Inferior parietal cortex (tissue), 1 donor: Measurements from ENCODE around the gene COIL.
"Not testable (repeated sequence)": the region's sequence is repeated elsewhere in the genome, so short reads cannot be mapped to it uniquely, and the experiment has no call there.

Experiments
- DNase-seq: peaks from one replicate; pipeline ENCODE4 v3.0.0-alpha.2; 2016; ENCODE audit errors: extremely low spot score

Gene COIL, protein sequence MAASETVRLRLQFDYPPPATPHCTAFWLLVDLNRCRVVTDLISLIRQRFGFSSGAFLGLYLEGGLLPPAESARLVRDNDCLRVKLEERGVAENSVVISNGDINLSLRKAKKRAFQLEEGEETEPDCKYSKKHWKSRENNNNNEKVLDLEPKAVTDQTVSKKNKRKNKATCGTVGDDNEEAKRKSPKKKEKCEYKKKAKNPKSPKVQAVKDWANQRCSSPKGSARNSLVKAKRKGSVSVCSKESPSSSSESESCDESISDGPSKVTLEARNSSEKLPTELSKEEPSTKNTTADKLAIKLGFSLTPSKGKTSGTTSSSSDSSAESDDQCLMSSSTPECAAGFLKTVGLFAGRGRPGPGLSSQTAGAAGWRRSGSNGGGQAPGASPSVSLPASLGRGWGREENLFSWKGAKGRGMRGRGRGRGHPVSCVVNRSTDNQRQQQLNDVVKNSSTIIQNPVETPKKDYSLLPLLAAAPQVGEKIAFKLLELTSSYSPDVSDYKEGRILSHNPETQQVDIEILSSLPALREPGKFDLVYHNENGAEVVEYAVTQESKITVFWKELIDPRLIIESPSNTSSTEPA

GRCh38 chr17:56960596-56961538 lies at the start of gene COIL:
COIL (minus strand) TSS chr17:56961050; CDS start chr17:56961019, 31 bp downstream.
- peak; percentile 96 for DNase-seq

DNA sequence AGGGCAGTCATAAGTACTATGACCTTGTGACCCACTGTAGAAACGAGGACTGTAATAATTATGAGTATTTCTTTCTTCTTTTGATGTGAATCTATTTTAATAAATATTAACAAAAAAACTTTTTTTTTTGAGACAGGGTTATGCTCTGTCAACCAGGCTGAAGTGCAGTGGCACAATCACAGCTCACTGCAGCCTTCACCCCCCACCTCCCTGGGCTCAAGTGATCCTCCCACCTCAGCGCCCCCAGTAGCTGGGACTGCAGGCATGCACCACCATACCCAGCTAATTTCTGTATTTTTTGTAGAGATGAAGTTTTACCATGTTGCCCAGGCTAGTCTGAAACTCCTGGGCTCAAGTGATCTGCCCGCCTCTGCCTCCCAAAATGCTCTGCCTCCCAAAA lies 49.6 kb upstream of the COIL start:
- no peak for DNase-seq

DNA sequence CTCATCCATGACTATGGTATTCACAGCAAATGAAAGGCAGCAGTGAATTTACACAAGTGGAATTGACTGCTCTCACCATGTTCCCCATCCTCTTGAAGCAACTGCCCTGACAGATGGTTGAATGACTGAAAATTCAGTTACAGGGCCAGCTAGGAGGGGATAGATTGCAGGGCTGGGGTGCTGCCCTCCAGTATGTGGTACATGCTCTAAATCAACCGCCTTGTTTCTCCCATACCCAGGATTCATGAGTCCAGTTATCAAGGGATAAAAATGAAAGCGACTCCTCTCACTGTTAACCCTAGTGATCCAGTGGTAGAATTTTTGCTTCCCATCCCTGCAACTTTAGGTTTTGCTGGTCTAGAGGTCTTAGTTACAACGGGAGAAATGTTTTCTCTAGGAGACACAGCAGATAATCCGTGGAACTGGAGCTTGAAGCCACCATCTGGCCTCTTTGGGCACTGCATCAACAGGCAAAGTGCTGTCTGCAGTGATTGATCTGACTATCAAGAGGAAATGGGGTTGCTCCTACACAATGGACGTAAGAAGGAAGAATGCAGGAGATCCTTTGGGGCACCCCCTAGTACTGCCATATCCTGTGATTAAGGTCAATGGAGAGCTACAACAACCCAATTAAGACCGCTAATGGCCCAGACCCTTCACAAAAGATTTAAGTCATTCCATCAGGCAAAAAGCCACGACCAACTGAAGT lies 49.0 kb upstream of the COIL start:
- DNase-seq, result peak; percentile 58

DNA sequence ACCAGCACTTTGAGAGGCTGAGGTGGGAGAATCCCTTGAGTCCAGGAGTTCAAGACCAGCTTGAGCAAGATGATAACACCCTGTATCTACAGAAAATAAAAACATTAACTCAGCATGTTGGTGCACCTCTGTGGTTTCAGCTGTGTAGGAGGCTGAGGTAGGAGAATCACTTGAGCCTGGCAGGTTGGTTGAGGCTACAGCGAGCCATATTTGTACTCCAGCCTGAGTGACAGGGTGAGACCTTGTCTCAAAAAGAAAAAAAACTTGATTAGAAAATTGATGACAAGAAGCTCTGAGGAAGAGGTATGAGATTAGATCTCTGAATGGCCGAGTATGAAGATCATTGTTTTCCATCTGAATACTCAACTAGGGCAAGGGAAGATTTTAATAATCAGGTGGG lies 48.1 kb upstream of the COIL start:
- DNase-seq, result no peak

GRCh38 chr17:57006040-57006439 lies 45.2 kb upstream of the COIL start:
- DNase-seq, result no peak

- no peak for DNase-seq
Measured at GRCh38 chr17:57004944-57005579, 44.2 kb upstream of the COIL start.

DNA sequence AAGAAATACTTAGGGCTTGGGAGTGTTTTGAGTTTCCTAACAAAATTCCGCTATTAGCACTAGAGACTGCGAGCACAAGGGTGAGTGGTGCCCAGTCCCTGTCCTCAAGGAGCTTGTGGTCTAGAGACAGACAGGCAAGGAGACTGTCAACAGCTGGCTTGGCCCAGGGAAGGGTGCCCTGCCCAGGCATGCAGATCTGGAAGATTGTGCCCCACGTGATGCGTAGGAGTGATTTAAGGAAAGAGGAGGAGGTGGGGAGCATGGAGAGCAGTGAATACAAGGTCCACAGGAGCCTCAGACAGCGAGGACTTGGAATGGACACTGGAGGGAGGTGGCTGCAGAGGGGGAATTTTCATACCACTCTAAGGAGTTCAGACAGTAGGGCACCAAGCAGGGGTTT lies 42.1 kb upstream of the COIL start:
- DNase-seq, result no peak

- DNase-seq, result no peak
Measured at GRCh38 chr17:57001541-57001940, 40.7 kb upstream of the COIL start.

- DNase-seq, result no peak
Measured at GRCh38 chr17:56997313-56997712, 36.5 kb upstream of the COIL start.

DNA sequence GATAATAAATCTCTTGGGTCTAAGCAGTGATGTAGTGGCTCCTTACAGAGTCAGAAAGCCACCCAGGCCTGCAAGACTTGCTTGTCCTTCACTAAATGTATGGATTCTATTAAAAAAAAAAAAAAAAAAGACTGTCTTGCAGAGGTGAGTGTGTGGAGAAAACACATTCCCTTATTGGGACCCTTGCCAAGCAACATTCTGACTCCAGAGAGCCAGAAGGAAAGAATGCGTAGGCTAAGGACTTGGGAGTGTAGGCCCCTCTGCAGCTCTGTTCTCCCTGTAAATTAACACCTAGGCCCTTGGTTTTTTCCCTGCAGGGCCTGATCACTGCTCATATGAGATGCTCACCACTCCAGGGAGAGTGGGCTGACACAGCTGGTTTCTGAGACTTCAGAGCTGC lies 34.9 kb upstream of the COIL start:
- DNase-seq, result no peak

DNA sequence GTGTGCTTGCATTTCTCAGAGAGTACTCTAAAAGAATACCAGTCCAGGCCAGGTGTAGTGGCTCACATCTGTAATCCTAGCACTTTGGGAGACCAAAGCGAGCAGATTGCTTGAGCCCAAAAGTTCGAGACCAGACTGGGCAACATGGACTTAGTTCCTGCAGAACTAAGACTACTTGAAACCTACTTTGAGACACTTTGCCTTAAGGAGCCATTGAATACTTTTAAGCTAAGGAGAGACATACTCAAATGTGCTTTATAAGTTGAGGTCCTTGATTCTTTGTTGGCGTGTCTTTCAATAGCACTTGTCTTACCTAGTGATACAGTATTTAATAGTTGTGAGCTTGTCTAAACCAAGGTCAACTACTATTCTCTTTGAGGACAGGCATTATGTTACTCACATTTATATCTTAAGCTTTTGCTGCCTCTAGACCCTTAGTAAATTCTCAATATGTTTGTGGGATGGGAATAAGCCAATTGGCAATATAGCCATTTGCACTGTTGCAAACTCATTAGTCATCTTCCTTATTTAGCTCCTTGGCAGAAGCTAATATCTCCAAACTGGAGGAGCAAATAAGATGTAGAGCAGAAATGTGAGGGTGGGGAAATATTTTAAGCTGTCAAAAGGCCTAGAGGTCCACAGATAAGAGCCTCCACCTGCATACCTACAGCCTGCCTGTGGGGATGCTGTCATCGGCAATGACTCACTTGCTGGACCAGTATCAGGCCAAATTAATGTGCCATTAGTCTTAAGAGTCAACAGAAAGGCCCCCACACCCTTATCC lies 33.4 kb upstream of the COIL start:
- no peak for DNase-seq

DNA sequence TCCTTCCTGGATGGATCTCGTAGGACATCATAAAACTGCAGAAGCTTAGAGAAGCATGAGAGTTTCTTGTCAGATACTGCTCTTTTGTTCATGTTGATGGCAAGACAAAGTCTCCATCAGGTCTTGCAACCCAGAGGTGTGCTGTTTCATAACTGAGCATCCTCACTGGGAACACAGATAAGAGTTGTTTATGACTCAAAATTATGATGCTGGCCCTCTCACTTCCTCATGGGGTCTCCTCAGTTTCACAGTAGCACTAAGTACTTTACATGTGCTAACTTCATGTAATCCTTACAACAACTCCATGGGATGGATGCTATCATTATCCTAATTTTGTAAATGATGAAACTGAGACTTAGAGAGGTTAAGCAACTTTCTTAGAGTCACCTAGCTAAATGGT lies 31.5 kb upstream of the COIL start:
- no peak for DNase-seq

DNA sequence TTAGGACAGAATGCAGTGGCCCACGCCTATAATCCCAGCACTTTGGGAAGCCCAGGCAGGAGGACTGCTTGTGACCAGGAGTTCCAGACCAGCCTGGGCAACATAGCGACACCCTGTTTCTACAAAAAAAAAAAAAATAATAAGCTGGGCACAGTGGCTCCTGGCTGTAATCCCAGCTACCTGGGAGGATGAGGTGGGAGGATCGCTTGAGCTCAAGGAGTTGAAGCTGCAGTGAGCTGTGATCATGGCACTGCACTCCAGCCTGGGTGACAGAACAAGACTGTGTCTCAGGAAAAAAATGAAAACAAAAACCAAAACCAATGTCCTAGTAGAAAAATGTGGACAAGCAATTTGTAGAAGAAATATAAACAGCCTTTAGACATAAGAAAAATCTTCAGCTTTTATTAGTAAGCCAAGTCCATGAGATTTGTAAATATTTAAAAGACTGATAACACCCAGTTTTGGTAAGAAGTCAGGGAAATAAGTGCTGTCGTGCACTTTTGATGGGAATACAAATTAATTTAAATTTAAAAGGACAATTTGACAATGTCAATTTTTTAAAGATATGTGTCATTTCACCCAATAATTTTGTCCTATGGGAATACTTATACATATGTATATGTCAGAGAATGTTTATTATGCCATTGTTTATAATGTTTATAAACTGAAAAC lies 28.2 kb upstream of the COIL start:
- DNase-seq, result no peak

DNA sequence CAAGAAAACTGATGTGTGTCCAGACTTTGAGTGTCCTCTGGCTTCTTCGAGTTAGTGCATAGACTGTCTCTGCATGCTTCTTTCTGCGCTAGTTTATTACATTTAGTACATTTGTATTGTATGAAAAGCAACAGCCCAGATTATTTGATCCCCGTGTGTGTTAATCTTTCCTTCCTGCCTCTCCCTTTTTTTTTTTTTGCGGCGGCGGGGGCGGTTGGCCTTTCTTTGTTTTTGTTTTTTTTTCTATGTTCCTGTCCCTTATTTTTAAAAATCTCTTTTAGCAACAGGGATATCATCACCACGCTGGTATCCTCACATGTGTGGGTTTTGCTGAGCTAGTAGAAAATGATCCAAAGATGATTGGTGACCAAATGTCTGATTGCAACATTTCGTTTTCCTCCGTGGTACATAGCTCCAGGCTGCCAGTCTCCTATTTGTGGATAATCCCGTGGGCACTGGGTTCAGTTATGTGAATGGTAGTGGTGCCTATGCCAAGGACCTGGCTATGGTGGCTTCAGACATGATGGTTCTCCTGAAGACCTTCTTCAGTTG lies 26.5 kb upstream of the COIL start:
- DNase-seq, result no peak

DNA sequence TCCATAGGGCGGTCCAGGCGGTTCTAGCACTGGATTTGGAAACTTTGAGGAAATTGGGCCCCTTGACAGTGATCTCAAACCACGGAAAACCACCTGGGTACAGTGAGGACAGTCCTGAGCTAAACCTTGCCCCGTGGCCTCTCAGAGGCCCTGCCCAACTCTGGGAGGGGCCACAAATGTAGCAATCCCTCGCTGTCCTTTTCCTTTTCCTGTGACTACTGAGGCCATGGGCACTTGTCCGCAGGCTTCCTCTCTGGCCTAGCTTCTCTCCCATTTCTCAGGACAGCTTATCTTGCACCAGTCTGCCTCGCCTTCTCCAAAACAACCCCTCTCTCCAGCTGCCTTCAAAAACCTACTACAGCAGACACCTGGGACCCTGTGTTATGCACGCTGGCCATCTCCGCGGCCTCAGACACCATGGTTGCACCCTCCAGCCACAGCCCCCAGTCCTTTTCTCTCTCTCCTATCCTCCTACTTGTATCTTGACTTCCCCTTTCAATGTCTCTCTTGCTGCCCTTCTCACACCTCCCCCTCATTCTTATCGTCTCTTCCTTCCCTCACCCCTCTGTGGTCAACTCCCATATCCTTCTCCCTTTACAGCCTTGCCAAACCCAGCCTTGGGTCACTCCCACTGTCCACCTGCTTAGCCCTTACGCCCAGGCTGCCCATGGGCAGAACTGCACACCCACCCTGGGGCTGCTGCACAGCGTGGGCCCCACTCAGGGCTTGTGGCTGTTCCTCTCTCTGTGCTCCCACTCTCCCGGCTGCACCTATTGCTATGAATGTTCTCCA lies 24.7 kb upstream of the COIL start:
- no peak for DNase-seq

DNA sequence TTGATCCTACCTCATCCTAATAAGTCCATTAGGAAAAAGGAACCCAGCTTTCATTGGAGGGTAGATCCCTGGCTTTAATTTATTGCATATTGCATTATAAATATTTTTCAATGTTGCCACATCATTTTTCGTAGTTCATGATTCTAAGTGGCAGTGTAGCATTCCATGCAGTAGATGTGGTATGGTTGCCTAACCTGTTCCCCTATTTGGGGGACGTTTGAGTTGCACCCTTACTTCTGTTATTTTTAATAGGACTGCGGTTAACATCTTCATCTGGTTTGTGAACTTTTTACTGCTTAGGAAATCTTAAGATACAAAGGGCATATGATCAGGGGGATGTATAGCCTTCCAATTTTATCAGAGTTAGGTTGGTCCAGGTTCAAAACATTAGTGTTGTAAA lies 22.5 kb upstream of the COIL start:
- DNase-seq, result no peak

DNA sequence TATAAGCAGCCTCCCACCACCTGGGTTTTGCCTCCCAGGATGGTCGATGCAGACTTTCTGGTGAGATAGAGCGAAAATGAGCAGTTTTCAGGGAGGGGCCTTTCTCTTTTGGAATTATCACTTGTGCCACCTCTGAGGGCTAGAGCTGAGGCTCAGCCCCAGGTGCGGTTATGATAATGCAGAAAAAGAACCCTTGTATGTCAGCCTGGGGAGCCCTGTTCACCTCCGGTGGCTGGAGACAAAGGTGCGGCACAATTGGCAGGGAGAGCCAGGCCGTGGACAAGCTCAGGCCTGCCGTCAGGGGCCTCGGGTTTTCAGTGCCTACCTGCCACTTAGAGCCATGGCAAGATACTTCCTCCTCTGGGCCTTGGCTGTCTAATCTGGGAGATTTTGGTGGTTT lies 21.5 kb upstream of the COIL start:
- DNase-seq, result no peak

DNA sequence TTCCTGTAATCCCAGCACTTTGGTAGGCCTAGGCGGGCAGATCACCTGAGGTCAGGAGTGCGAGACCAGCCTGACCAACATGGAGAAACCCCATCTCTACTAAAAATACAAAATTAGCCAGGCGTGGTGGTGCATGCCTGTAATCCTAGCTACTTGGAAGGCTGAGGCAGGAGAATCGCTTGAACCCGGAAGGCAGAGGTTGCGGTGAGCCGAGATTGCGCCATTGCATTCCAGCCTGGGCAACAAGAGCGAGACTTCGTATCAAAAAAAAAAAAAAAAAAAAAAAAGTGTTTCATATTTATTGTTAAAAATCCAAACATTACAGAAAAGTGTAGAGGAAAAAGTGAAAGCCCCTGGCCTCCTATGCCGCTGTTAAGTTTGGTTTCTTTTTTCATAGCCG lies 19.7 kb upstream of the COIL start:
- DNase-seq, result not testable (repeated sequence)

DNA sequence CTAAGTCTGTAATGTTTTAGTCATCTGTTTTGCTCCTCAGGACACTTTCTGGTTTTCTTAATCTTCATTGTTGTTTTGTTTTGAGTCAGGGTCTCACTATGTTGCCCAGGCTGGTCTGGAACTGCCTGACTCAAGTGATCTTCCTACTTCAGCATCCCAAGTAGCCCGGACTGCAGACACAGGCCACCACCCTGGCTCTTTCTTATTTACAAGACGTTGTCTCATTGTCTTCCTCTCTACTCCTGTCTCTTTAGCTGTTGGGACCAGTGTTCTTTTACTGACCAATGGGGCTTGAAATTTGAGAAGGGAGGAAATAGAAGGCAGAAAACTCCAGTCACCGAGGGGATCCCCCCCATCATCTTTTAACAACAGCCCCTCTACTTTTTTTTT lies 18.2 kb upstream of the COIL start:
- DNase-seq, result no peak
